Neural cell (in vitro differentiated cells): ENCODE measurements around the gene NOSIP. TPM values are rescaled to one million over a fixed set of nuclear protein-coding genes. Genes with fewer than 3 reads are reported as not detected.
A peak's percentile ranks its signal among the peaks of the same experiment; 100 is the strongest.

Experiments used
- H2AFZ ChIP-seq: fragments of 200-600, 300-800 bp; sonication (generic), shearing (Covaris generic); 2 replicates; pipeline ENCODE4 v1.6.0; 2014; ENCODE audit warnings: low read depth, mild to moderate bottlenecking, antibody characterized with exemption, low read length, moderate library complexity
- H3F3A ChIP-seq: fragments of 200-600 bp; shearing (Covaris generic); 2 replicates; pipeline ENCODE4 v1.6.1; 2016; ENCODE audit warnings: mild to moderate bottlenecking, moderate library complexity, mixed read lengths, antibody characterized with exemption, low read length; ENCODE audit not compliant: insufficient read depth, poor library complexity, severe bottlenecking
- H3K27ac ChIP-seq: fragments of 200-600, 300-800 bp; sonication (generic), shearing (Covaris generic); 2 replicates; pipeline ENCODE4 v1.5.1; 2014; ENCODE audit warnings: mild to moderate bottlenecking, low read length, moderate library complexity
- H3K27me3 ChIP-seq: fragments of 300-800, 200-600 bp; sonication (generic), shearing (Covaris generic); 2 replicates; pipeline ENCODE4 v1.6.0; 2014; ENCODE audit warnings: mild to moderate bottlenecking, low read depth, low read length, moderate library complexity; ENCODE audit not compliant: insufficient read depth
- H3K36me3 ChIP-seq: fragments of 300-800, 200-600 bp; sonication (generic), shearing (Covaris generic); 2 replicates; pipeline ENCODE4 v1.5.1; 2014; ENCODE audit warnings: mild to moderate bottlenecking, antibody characterized with exemption, low read length, moderate library complexity; ENCODE audit not compliant: insufficient read depth
- H3K4me2 ChIP-seq: fragments of 300-800, 200-600 bp; sonication (generic), shearing (Covaris generic); 2 replicates; pipeline ENCODE4 v1.6.0; 2014; ENCODE audit warnings: mild to moderate bottlenecking, low read length
- H3K4me3 ChIP-seq: fragments of 300-800, 200-600 bp; sonication (generic), shearing (Covaris generic); 2 replicates; pipeline ENCODE4 v1.5.1; 2014; ENCODE audit warnings: mild to moderate bottlenecking, low read length, moderate library complexity
- H3K79me2 ChIP-seq: fragments of 200-600 bp; shearing (Covaris generic); replicated peaks from 2 replicates; pipeline ENCODE4 v1.6.0; 2014; ENCODE audit warnings: mild to moderate bottlenecking, low read length, moderate library complexity; ENCODE audit not compliant: insufficient read depth
- H3K9ac ChIP-seq: fragments of 300-800, 200-600 bp; sonication (generic), shearing (Covaris generic); 2 replicates; pipeline ENCODE4 v1.6.1; 2016; ENCODE audit warnings: mild to moderate bottlenecking, low read length, mixed read lengths
- H3K9me2 ChIP-seq: fragments of 200-600 bp; shearing (Covaris generic); 2 replicates; pipeline ENCODE4 v1.6.1; 2016; ENCODE audit warnings: mild to moderate bottlenecking, low read length, mixed read lengths; ENCODE audit not compliant: insufficient read depth
- H3K9me3 ChIP-seq: fragments of 200-600, 300-800 bp; sonication (generic), shearing (Covaris generic); 2 replicates; pipeline ENCODE4 v1.6.1; 2016; ENCODE audit warnings: mild to moderate bottlenecking, mixed run types, low read length, moderate library complexity, mixed read lengths
- H4K20me1 ChIP-seq: fragments of 200-600 bp; shearing (Covaris generic); 2 replicates; pipeline ENCODE4 v1.6.1; 2016; ENCODE audit warnings: mild to moderate bottlenecking, mixed run types; ENCODE audit not compliant: insufficient read depth
- EP300 ChIP-seq: fragments of 450-650 bp; conservative IDR thresholded peaks from 2 replicates; pipeline ENCODE4 v1.6.1; 2014; ENCODE audit warnings: antibody characterized with exemption, mild to moderate bottlenecking, moderate library complexity; ENCODE audit not compliant: poor library complexity, severe bottlenecking
- EZH2 ChIP-seq: fragments of 200-600, 300-800 bp; shearing (Covaris generic), sonication (generic); IDR thresholded peaks from 2 replicates; pipeline ENCODE4 v1.6.1; 2014; ENCODE audit warnings: antibody characterized with exemption, low read length, borderline replicate concordance, mild to moderate bottlenecking; ENCODE audit not compliant: insufficient read depth, poor library complexity, severe bottlenecking
- MXI1 ChIP-seq: fragments of 450-650 bp; conservative IDR thresholded peaks from 2 replicates; pipeline ENCODE4 v1.6.1; 2014; ENCODE audit warnings: antibody characterized with exemption, mild to moderate bottlenecking; ENCODE audit not compliant: poor library complexity, severe bottlenecking
- POLR2AphosphoS5 ChIP-seq: IDR thresholded peaks from 2 replicates; pipeline ENCODE4 v1.6.1; 2012
- RAD21 ChIP-seq: fragments of 450-650 bp; conservative IDR thresholded peaks from 2 replicates; pipeline ENCODE4 v1.6.1; 2014; ENCODE audit warnings: antibody characterized with exemption, mild to moderate bottlenecking, moderate library complexity
- SMC3 ChIP-seq: fragments of 450-650 bp; conservative IDR thresholded peaks from 2 replicates; pipeline ENCODE4 v1.6.1; 2014; ENCODE audit warnings: antibody characterized with exemption, mild to moderate bottlenecking, moderate library complexity; ENCODE audit not compliant: poor library complexity
- TAF1 ChIP-seq: IDR thresholded peaks from 2 replicates; pipeline ENCODE4 v1.6.1; 2012; ENCODE audit warnings: low read depth
- polyA minus RNA-seq: library from RNA; depleted of rRNA, polyadenylated mRNA; stranded (reverse); fragments of >200 nt; gene quantifications from 2 replicates; pipeline ENCODE4 v1.2.3, GENCODE V29; 2014
- polyA plus RNA-seq: library from polyadenylated mRNA; depleted of rRNA; stranded (reverse); fragments of >200 nt; gene quantifications from 2 replicates; pipeline ENCODE4 v1.2.3, GENCODE V29; 2014
- TF ChIP-seq, protein P1 (sequence below): IDR thresholded peaks from 2 replicates; pipeline ENCODE4 v1.6.1; 2012; ENCODE audit warnings: borderline replicate concordance
- TF ChIP-seq, protein P2 (sequence below): fragments of 450-650 bp; IDR thresholded peaks from 2 replicates; pipeline ENCODE4 v1.5.1; 2014; ENCODE audit warnings: antibody characterized with exemption, mild to moderate bottlenecking, moderate library complexity; ENCODE audit not compliant: poor library complexity, severe bottlenecking

The NOSIP gene, protein sequence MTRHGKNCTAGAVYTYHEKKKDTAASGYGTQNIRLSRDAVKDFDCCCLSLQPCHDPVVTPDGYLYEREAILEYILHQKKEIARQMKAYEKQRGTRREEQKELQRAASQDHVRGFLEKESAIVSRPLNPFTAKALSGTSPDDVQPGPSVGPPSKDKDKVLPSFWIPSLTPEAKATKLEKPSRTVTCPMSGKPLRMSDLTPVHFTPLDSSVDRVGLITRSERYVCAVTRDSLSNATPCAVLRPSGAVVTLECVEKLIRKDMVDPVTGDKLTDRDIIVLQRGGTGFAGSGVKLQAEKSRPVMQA
- polyA plus RNA-seq (129 and 153 TPM in 2 replicates), polyA minus RNA-seq (60.0 and 71.6 TPM in 2 replicates)

DNA sequence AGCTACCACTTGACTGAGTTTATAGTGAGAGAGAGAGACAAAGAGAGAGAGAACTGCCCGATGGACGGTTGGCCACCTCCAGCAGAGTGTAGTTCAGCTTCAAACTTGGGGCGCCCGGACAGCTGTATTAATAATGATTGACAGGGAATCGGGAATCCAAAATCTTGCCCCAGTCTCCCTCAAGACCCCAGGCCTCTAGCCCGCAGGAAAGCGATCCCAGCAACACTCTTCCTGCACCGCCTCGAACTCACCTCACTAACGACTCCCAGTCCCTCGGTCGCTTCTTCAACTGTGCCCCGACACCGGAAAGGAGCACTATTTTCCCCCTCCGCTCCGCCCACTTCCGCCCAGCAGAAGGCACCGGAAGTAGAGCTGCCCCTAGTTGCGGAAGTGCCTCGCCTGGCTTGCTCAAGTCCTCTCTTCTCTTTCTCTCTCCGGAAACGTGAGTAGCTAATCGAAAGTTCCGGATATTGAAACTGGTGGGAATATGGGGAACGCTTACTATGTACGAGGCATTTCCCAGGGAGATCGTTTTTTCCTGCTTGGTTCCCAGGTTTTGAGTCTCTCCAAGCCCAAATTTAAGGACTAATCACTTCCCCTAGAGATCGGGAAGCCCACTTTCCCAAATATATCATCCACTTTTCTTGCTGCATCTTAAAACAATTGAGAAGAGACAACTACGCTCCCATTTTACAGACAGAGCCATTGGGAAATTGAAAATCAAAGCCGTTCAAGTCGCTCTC is at the start of gene NOSIP:
TSS of gene NOSIP (minus strand) at position 293 of the 743 bp plus-strand sequence. CDS start 19,865 bp downstream, outside the sequence.
- Histone ChIP-seq H4K20me1 (no peaks in the 10 kb centered on the region), H3K27me3 (no peaks in the 10 kb centered on the region), H3K9ac (peak within 1 kb of the TSS; percentile 71), H3K4me2 (peak within 1 kb of the TSS; percentile 64), H3K27ac (peak within 1 kb of the TSS; percentile 57), H3K36me3 (no peaks in the 10 kb centered on the region), H3K9me2 (no peaks in the 10 kb centered on the region), H3K4me3 (peak within 1 kb of the TSS; percentile 77), H3F3A (no peaks in the 10 kb centered on the region), H2AFZ (peak within 1 kb of the TSS; percentile 46), H3K79me2 (peaks cover 30% of the 10 kb centered on the region), H3K9me3 (no peaks in the 10 kb centered on the region)
- TF ChIP-seq RAD21, result peak; percentile 35
- peak; percentile 81 for TF ChIP-seq TAF1
- TF ChIP-seq EP300, result peak; percentile 54
- TF ChIP-seq SMC3, result peak; percentile 48
- TF ChIP-seq EZH2, result no peak
- TF ChIP-seq POLR2AphosphoS5, result peak; percentile 97
- no peak for TF ChIP-seq MXI1
- TF ChIP-seq, protein P1, sequence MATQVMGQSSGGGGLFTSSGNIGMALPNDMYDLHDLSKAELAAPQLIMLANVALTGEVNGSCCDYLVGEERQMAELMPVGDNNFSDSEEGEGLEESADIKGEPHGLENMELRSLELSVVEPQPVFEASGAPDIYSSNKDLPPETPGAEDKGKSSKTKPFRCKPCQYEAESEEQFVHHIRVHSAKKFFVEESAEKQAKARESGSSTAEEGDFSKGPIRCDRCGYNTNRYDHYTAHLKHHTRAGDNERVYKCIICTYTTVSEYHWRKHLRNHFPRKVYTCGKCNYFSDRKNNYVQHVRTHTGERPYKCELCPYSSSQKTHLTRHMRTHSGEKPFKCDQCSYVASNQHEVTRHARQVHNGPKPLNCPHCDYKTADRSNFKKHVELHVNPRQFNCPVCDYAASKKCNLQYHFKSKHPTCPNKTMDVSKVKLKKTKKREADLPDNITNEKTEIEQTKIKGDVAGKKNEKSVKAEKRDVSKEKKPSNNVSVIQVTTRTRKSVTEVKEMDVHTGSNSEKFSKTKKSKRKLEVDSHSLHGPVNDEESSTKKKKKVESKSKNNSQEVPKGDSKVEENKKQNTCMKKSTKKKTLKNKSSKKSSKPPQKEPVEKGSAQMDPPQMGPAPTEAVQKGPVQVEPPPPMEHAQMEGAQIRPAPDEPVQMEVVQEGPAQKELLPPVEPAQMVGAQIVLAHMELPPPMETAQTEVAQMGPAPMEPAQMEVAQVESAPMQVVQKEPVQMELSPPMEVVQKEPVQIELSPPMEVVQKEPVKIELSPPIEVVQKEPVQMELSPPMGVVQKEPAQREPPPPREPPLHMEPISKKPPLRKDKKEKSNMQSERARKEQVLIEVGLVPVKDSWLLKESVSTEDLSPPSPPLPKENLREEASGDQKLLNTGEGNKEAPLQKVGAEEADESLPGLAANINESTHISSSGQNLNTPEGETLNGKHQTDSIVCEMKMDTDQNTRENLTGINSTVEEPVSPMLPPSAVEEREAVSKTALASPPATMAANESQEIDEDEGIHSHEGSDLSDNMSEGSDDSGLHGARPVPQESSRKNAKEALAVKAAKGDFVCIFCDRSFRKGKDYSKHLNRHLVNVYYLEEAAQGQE, result peak; percentile 70
- TF ChIP-seq, protein P2, sequence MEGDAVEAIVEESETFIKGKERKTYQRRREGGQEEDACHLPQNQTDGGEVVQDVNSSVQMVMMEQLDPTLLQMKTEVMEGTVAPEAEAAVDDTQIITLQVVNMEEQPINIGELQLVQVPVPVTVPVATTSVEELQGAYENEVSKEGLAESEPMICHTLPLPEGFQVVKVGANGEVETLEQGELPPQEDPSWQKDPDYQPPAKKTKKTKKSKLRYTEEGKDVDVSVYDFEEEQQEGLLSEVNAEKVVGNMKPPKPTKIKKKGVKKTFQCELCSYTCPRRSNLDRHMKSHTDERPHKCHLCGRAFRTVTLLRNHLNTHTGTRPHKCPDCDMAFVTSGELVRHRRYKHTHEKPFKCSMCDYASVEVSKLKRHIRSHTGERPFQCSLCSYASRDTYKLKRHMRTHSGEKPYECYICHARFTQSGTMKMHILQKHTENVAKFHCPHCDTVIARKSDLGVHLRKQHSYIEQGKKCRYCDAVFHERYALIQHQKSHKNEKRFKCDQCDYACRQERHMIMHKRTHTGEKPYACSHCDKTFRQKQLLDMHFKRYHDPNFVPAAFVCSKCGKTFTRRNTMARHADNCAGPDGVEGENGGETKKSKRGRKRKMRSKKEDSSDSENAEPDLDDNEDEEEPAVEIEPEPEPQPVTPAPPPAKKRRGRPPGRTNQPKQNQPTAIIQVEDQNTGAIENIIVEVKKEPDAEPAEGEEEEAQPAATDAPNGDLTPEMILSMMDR, result peak; percentile 23

DNA sequence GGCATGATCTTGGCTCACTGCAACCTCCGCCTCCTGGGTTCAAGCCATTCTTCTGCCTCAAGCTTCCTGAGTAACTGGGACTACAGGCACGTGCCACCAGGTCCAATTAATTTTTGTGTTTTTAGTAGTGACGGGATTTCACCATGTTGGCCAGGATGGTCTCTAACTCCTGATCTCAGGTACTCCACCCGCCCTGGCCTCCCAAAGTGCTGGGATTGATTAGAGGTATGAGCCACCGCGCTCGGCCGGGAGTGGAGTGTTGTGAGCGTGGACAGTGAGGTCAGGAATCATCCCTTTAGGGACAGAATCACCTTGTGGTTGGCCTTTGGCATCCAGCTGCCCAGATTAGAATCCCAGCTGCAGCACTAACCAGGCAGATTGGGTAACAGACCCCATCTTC is 49.3 kb upstream of the NOSIP start:
- no peak overlapping the region for H3K27ac ChIP-seq
- H3K4me3 ChIP-seq, result no peak overlapping the region
- no peak overlapping the region for H2AFZ ChIP-seq
- H3K79me2 ChIP-seq, result no peaks in the 10 kb centered on the region
- H3F3A ChIP-seq, result no peaks in the 10 kb centered on the region
- no peaks in the 10 kb centered on the region for H4K20me1 ChIP-seq
- no peaks in the 10 kb centered on the region for H3K9me3 ChIP-seq
- no peak overlapping the region for H3K4me2 ChIP-seq
- H3K27me3 ChIP-seq, result no peaks in the 10 kb centered on the region
- TF ChIP-seq SMC3 (no peak), POLR2AphosphoS5 (no peak), EZH2 (no peak)
- H3K36me3 ChIP-seq, result no peaks in the 10 kb centered on the region
- H3K9ac ChIP-seq, result no peak overlapping the region
- no peaks in the 10 kb centered on the region for H3K9me2 ChIP-seq
